Activated naive CD4-positive, alpha-beta T cell (primary cell): ENCODE results near the gene SLC66A2.
"Not testable (repeated sequence)": the region's sequence is repeated elsewhere in the genome, so short reads cannot be mapped to it uniquely, and the experiment has no call there.

Experiments
- DNase-seq, 4 experiments: peaks; one replicate each; lab custom pipeline; 2025; lab: John Stamatoyannopoulos, UW

SLC66A2 gene

DNA sequence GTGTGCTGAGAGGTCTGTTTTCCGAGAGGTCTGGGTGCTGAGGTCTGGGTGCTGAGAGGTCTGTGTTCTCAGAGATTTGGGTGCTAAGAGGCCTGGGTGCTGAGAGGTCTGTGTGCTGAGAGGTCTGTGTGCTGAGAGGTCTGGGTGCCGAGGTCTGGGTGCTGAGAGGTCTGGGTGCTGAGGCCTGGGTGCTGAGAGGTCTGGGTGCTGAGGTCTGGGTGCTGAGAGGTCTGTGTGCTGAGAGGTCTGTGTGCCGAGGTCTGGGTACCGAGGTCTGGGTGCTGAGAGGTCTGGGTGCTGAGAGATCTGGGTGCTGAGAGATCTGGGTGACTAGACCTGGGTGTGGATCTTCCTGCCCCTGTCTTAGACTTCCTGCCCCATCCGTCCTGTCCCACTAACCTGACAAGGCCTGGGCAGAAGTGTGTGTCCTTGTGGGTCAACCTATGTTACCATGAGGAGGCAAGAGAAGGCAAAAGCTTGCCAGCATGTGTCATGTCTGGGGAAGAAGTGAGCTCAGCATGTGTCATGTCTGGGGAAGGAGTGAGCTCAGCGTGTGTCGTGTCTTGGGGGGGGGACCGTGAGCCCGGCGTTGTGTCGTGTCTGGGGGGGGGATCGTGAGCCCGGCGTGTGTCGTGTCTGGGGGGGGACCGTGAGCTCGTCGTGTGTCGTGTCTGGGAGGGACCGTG, 84.4 kb downstream of the SLC66A2 start:
- no peak for DNase-seq

DNA sequence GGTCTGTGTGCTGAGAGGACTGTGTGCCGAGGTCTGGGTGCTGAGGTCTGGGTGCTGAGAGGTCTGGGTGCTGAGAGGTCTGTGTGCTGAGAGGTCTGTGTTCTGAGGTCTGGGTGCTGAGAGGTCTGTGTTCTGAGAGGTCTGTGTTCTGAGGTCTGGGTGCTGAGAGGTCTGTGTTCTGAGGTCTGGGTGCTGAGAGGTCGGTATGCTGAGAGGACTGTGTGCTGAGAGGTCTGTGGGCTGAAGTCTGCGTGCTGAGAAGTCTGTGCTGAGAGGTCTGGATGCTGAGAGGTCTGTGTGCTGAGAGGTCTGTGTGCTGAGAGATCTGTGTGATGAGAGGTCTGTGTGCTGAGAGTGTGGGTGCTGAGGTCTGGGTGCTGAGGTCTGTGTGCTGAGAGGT, 85.5 kb downstream of the SLC66A2 start:
- not testable (repeated sequence) for DNase-seq

DNA sequence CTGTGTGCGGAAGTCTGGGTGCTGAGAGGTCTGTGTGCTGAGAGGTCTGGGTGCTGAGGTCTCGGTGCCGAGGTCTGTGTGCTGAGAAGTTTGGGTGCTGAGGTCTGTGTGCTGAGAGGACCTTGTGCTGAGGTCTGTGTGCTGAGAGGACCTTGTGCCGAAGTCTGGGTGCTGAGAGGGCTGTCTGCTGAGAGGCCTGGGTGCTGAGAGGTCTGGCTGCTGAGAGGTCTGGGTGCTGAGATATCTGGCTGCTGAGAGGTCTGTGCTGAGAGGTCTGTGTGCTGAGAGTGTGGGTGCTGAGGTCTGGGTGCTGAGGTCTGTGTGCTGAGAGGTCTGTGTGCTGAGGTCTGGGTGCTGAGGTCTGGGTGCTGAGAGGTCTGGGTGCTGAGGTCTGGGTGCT, 86.5 kb downstream of the SLC66A2 start:
- DNase-seq: not testable (repeated sequence)

DNA sequence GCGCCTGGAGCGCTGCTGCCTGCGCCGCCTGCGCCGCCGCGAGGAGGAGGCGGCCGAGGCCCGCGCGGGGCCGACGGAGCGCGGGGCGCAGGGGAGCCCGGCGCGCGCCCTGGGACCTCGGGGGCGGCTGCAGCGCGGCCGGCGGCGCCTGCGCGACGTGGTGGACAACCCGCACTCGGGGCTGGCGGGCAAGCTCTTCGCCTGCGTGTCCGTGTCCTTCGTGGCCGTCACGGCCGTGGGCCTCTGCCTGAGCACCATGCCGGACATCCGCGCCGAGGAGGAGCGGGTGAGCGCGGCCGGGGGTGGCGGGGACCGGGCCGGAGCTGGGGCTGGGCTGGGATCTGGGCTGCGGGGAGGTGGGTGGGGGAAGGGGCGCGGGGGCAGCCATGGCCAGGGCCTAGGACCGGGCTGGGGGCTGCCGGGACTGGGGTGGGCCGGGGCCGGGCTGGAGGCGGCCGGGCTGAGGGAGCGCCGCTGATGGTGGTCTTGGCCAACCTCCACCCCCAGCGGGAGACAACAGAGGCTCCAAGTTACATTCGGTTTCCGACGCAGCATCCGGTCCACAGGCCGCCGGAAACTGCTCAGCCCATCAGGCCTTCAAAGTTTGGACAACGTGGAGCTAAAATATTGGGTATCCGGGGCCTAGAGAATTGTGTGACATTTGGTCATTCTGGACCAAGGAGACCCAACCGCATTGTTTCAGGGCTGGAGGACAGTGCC, 87.3 kb downstream of the SLC66A2 start:
- no peak for DNase-seq

DNA sequence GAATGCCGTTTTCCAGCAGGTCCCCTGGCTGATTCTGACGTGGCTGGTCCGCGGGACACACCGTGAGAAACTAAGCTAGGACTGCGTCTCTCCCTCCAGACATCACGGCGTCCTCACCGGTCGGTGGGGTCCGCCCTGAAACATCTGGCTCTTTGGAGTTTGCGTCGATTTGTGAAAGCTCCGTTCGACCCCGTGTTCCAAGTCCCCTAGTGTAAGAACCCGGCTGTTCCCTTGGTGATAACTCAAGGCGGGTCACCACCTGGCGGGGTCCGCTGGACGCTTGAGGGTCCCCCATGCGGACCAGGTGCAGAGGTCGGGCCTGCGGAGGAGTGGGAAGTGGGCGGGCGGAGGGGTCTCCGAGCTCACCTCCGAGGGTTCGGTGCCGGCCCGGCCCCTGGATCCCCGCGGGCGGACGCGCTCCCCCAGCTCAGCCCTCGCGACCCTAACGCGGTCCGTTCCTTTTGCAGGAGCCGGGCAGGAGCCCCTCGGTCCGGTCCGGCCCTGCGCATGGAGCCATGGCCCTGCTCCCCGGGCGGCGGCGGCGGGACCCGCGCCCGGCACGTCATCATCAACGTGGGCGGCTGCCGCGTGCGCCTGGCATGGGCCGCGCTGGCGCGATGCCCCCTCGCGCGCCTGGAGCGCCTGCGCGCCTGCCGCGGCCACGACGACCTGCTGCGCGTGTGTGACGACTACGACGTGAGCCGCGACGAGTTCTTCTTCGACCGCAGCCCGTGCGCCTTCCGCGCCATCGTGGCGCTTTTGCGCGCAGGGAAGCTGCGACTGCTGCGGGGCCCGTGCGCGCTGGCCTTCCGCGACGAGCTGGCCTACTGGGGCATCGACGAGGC, 88.1 kb downstream of the SLC66A2 start:
- no peak for DNase-seq

DNA sequence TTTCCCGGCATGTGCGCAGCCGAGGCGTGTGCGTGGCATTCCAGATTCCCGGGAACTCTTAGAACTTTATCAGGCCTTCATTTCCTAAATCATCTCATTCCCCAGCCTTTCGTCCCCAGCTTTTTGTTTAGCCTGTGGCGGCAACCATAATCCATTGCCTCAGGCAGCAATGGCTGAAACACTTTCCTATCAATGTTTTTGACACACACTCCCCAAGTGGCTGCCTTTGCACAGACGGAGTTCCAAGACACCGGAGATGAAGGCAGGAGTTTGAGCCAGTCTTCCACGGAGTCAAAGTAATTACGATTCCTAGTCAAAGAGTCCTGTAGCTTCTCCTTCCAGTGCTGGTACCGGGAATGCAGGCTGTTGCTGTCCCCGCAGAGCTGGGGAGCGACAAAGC, 88.9 kb downstream of the SLC66A2 start:
- no peak for DNase-seq

DNA sequence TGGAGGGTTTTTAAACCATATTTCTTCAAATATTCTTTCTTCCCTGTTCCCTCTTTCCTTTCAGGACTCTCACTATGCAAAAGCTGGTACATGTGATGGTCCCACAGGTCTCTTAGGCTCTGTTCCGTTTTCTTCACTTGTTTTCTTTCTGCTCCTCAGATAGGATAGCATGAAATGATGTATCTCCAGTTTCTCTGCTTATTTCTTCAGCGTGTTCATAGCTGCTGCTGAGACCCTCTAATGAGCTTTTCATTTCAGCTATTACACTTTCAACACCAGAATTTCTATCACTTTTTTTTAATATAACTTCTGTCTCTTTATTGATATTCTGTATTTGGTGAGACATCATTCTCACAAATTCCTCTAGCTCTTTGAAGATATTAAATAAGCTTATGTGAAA, 89.8 kb downstream of the SLC66A2 start:
- DNase-seq: no peak

DNA sequence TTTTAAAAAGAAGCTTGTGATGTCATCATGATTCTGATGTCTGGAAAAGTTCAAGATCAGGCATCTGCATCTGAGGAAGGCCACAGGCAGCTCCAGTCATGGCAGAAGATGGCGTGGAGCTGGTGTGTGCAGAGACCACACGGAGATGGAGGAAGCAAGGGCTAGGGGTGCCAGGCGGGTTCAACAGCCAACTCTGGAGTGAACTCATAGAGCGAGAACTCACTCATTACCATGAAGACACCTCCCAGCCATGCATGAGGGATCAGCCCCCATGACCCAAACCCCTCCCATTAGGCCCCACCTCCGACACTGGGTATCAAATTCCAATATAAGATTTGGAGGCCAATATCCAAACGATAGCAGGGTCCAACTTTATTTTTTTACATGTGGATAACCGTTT, 92.1 kb downstream of the SLC66A2 start:
- DNase-seq: no peak

DNA sequence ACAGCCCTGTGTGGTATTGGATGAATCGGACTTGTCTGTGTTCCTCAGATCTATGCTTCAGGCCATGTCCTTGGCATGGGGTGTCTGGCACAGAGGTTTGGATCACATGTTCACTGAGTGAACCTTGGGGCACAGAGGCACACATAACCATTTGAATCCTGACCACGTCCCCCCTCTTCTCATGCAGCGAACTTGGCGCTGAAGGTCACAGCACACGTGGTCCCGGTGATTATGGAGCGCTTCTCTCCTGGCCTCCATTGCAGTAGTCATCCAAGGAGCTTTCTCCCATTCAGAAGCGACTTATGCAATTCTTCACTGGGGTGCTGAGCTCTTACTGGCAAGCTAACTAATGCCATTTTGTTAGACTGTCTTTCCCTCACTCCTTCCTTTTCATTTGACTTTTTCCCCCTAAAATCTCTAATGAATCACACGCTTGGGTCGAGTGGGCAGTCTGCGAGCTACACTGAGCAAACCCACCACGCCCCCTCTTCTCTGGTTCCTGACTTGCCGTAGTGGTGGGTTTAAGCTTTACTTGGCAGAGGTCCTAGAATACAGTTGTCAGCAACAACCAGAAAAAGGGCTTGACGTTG, 94.3 kb downstream of the SLC66A2 start:
- DNase-seq: no peak

DNA sequence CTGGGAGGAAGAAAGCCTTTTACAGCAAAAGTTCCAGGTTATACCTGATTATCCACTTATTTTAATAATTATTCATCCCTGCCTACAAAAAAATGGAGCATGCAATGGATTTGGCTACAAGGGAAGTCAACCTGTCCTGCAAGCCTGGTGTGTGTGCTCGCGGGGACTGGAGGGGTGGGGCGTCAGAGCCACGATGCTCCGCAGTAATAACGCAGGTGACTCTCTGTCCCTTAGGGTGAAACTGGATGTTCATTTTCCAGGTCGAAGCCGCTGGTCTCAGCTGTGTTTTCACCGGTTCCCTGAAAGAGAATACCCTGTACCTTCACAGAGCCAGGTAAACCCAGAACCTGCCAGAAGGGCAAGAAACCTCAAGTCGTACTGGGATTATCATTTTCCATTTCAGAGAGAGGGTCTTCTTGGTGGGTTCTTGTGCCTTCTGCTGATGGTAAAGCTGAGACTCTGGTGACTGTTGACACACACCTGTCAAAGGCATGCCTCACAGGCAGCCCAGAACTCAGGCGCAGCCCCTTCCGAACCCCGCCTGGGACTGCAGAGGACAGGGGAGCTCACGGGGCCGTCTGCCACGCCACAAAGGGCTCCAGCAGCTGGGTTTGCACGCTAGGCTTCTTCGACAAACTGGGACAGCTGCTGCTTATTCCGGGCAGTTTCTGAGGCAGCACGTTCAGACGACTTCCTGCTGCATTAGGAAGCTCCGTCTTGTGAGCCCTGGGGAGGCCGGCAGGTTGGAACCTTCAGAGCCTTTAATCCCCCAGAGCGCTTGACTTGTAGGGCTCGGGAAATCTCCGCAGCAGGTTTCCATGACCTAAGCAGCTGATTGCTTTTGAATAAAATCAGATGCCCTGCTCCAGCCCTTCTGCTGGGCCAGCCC, 95.1 kb downstream of the SLC66A2 start:
- DNase-seq: peak in 1 of 4 experiments; percentile 9

DNA sequence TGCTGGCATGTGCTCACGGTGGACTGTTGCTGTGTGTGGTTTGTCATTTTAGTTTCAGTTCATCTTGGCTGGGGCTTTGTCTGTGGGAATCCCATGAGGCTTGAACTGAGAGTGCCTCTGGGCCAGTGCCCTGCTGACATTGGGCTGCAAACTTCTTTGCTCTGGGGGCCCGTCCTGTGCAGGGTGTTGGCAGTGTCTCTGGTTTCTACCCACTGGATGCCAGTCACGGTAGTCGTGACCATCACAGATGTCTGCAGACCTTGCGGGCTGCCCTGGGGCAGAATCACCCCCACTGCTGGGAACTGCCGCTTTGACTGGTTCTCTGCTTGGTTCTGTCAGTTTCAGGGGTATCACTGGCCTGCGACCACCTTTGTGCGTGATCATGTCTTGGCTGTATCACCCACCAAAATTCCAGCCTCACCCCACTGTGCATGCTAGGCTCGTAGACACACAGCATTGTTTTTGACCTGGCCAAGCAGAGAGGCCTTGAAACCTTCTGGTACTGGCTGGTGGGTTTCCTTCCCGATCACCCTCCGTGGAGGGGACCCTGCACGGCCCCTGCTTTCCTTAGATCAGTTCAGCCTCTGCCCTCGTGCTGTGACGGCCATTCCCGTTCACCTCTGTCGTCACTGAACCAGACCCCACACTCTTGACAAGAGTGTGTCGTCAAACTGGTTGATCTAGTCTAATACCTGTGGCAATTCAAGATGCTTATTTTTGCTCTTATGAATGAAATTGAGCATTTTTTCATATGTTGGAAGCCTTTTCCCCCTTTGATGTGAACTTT, 96.1 kb downstream of the SLC66A2 start:
- no peak for DNase-seq

DNA sequence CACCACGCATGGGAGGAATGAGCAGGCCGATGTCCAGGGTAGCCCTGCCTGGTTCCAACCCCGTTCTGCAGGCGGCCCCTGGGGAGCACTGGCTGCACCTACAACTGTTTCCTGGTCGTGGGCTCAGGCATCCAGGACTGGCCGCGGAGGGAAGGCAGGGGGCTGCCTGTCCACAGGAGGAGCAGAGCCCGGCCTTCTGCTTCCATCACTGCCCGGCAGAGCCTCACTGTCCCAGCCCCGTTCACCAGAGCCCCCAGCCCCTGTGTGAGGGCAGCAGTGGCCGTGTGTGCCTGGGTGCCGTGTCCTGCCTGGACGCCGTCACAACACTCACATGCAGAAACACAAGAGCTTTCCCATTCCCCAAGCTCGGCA, 97.5 kb downstream of the SLC66A2 start:
- no peak for DNase-seq

DNA sequence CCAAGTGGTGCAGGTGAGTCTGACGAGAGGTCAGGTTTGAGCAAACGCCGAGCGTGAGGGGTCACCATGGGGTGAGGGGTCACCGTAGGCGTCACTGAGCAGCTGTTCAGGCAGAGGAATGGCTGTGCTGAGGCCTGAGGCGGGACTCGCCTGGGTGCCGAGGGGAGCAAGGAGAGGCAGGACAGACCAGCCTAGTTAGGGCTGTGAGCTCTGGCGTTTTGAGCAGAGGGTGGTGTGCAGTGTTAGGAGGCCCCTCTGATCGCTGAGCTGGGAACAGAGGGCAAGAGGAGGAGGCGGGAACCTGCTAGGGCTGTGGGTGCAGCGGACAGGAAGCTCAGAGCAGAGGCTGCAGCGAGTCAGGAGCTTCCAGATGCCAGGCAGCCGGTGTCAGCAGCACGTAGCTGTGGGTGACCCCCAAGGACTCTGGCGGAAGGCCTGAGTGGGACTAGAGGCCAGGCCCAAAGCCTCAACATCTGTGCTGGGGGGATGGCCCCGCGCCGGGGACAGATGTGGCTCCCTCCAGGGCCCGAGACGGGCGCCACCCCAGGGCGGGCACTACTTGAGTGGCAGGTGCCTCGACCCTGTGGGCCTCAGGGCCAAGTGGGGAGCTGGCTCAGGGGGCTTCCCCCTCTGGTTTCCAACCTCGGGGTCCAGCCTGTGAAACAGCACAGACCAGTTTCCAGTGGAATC, 98.0 kb downstream of the SLC66A2 start:
- no peak for DNase-seq

DNA sequence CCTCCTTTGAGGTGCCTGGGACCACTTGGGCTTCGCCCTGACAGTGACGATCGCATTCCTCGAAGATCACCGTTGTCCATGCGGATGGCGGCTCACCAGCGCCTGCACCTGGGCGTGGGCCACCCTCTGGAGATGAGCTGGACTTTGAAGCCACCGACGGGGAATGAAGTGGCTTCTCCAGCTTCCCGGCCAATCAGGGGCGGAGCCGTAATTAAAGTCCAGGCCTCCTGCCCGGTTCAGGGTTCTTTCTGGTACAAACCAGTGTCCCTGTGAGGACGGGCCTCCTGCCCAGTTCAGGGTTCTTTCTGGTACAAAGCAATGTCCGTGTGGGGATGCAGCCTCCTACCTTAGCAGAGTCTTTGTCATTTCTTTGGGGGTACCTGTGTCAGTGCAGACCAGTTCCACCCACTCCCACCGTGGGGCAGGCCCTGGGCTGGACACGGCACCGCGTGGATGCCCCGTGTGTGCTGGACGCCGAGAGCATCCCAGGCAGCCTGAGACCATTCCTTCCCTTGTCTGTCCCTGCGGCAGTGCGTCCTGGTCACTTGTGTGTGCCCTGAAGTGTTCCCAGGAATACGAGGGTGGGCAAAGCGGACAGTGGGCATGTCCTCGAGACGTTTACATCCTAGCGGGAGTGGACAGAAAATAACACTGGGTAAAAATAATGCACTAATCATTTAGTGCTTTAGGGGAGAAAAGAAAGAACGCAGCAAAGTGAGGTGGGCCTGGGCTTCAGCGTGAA, 98.7 kb downstream of the SLC66A2 start:
- DNase-seq: no peak
